H9 (cell line): ENCODE data around the gene TCF25. TPM values are rescaled to one million over a fixed set of nuclear protein-coding genes. Genes with fewer than 3 reads are reported as not detected.

Source experiments
- DNase-seq: peaks from one replicate; pipeline ENCODE4 v3.0.0-alpha.2; 2017
- H2AFZ ChIP-seq: one replicate; pipeline ENCODE4 v1.6.1; 2013; ENCODE audit warnings: mild to moderate bottlenecking, low read length, control low read depth, moderate library complexity
- H2AK5ac ChIP-seq: 2 replicates; pipeline ENCODE4 v1.6.1; 2013; ENCODE audit warnings: low read length, control low read depth, mixed read lengths; ENCODE audit not compliant: insufficient read length
- H2BK120ac ChIP-seq: one replicate; pipeline ENCODE4 v1.6.1; 2013; ENCODE audit warnings: low read depth, mild to moderate bottlenecking, low read length, control low read depth, inconsistent platforms; ENCODE audit not compliant: poor library complexity, severe bottlenecking
- H2BK12ac ChIP-seq: 2 replicates; pipeline ENCODE4 v1.6.1; 2013; ENCODE audit warnings: low read length, control low read depth, mixed read lengths, low read depth; ENCODE audit not compliant: insufficient read length
- H2BK15ac ChIP-seq: 2 replicates; pipeline ENCODE4 v1.6.1; 2013; ENCODE audit warnings: low read depth, low read length, control low read depth
- H2BK20ac ChIP-seq: one replicate; pipeline ENCODE4 v1.6.1; 2013; ENCODE audit warnings: low read depth, mild to moderate bottlenecking, low read length, control low read depth, inconsistent platforms; ENCODE audit not compliant: poor library complexity, severe bottlenecking
- H2BK5ac ChIP-seq: 2 replicates; pipeline ENCODE4 v1.6.1; 2013; ENCODE audit warnings: low read length, control low read depth, mixed read lengths; ENCODE audit not compliant: insufficient read length
- H3K14ac ChIP-seq: 2 replicates; pipeline ENCODE4 v1.6.1; 2013; ENCODE audit warnings: low read length, control low read depth; ENCODE audit not compliant: insufficient read depth
- H3K18ac ChIP-seq: 2 replicates; pipeline ENCODE4 v1.6.1; 2013; ENCODE audit warnings: low read depth, mild to moderate bottlenecking, mixed read lengths, low read length, control low read depth; ENCODE audit not compliant: insufficient read length
- H3K23ac ChIP-seq: 2 replicates; pipeline ENCODE4 v1.6.1; 2013; ENCODE audit warnings: low read length, control low read depth, mixed read lengths, low read depth; ENCODE audit not compliant: insufficient read length
- H3K23me2 ChIP-seq: 2 replicates; pipeline ENCODE4 v1.6.1; 2013; ENCODE audit warnings: low read depth, mild to moderate bottlenecking, mixed read lengths, low read length, control low read depth; ENCODE audit not compliant: insufficient read length, poor library complexity, severe bottlenecking
- H3K27ac ChIP-seq: 2 replicates; pipeline ENCODE4 v1.5.1; 2013; ENCODE audit warnings: low read length, control low read depth, mixed read lengths, low read depth; ENCODE audit not compliant: insufficient read length
- H3K27me3 ChIP-seq: 2 replicates; pipeline ENCODE4 v1.6.1; 2013; ENCODE audit warnings: low read length, control low read depth, inconsistent platforms; ENCODE audit not compliant: insufficient read depth
- H3K4ac ChIP-seq: 2 replicates; pipeline ENCODE4 v1.6.1; 2013; ENCODE audit warnings: low read depth, mild to moderate bottlenecking, control low read depth, inconsistent platforms, low read length, moderate library complexity
- H3K4me1 ChIP-seq: 2 replicates; pipeline ENCODE4 v1.6.1; 2013; ENCODE audit warnings: low read length, control low read depth, inconsistent platforms; ENCODE audit not compliant: insufficient read depth
- H3K4me2 ChIP-seq: 2 replicates; pipeline ENCODE4 v1.6.1; 2013; ENCODE audit warnings: low read length, control low read depth, mixed read lengths; ENCODE audit not compliant: insufficient read length, insufficient read depth
- H3K56ac ChIP-seq: 2 replicates; pipeline ENCODE4 v1.6.1; 2013; ENCODE audit warnings: low read depth, mild to moderate bottlenecking, mixed read lengths, low read length, control low read depth; ENCODE audit not compliant: insufficient read length
- H3K79me1 ChIP-seq: 2 replicates; pipeline ENCODE4 v1.6.1; 2013; ENCODE audit warnings: low read depth, mild to moderate bottlenecking, moderate library complexity, low read length, control low read depth, inconsistent platforms; ENCODE audit not compliant: insufficient read depth, poor library complexity, severe bottlenecking
- H3K79me2 ChIP-seq: 2 replicates; pipeline ENCODE4 v1.6.1; 2013; ENCODE audit warnings: low read length, control low read depth, inconsistent platforms; ENCODE audit not compliant: insufficient read depth
- H3K9ac ChIP-seq: 2 replicates; pipeline ENCODE4 v1.6.1; 2013; ENCODE audit warnings: low read length, control low read depth, mixed read lengths; ENCODE audit not compliant: insufficient read length; ENCODE audit errors: extremely low read depth
- H3K9me3 ChIP-seq: one replicate; pipeline ENCODE4 v1.6.1; 2013; ENCODE audit warnings: low read depth, low read length, inconsistent platforms; ENCODE audit not compliant: control insufficient read depth
- H3T11ph ChIP-seq: one replicate; pipeline ENCODE4 v1.6.1; 2013; ENCODE audit warnings: mild to moderate bottlenecking, low read length, control low read depth, inconsistent platforms
- H4K20me1 ChIP-seq: one replicate; pipeline ENCODE4 v1.6.1; 2013; ENCODE audit not compliant: control insufficient read depth, insufficient read length, insufficient read depth
- H4K5ac ChIP-seq: 2 replicates; pipeline ENCODE4 v1.6.1; 2013; ENCODE audit warnings: low read depth, mild to moderate bottlenecking, mixed read lengths, low read length, control low read depth; ENCODE audit not compliant: insufficient read length
- H4K8ac ChIP-seq: replicated peaks from 2 replicates; pipeline ENCODE4 v1.6.1; 2013; ENCODE audit warnings: low read length, control low read depth, mixed read lengths, low read depth; ENCODE audit not compliant: insufficient read length
- H4K91ac ChIP-seq: 2 replicates; pipeline ENCODE4 v1.6.1; 2013; ENCODE audit warnings: low read depth, mild to moderate bottlenecking, moderate library complexity, mixed read lengths, low read length, control low read depth; ENCODE audit not compliant: insufficient read length
- H3K27ac Mint-ChIP-seq, 3 experiments: 2 replicates in 2 of 3; 3 replicates in 1 of 3; pipeline ENCODE4 v1.8.0; 2020 to 2021; ENCODE audit warnings: mixed read lengths in 3 of 3, mild to moderate bottlenecking in 1 of 3, moderate library complexity in 1 of 3
- H3K27me3 Mint-ChIP-seq: 2 replicates; pipeline ENCODE4 v1.8.0; 2021; ENCODE audit warnings: low read depth, mild to moderate bottlenecking, moderate library complexity, mixed read lengths
- H3K36me3 Mint-ChIP-seq, 3 experiments: 2 replicates in 2 of 3; 3 replicates in 1 of 3; pipeline ENCODE4 v1.8.0; 2020 to 2021; ENCODE audit warnings: low read depth in 3 of 3, mixed read lengths in 3 of 3; ENCODE audit not compliant: insufficient read depth in 1 of 3
- H3K4me1 Mint-ChIP-seq, 2 experiments: 2 replicates each; pipeline ENCODE4 v1.8.0; 2020; ENCODE audit warnings: mixed read lengths in 2 of 2
- H3K4me3 Mint-ChIP-seq, 2 experiments: 2 replicates in 1 of 2; 3 replicates in 1 of 2; pipeline ENCODE4 v1.8.0; 2020 to 2021; ENCODE audit warnings: mild to moderate bottlenecking in 2 of 2, mixed read lengths in 2 of 2, moderate library complexity in 1 of 2
- H3K9me3 Mint-ChIP-seq, 2 experiments: 2 replicates in 1 of 2; 3 replicates in 1 of 2; pipeline ENCODE4 v1.8.0; 2020; ENCODE audit warnings: mild to moderate bottlenecking in 2 of 2, mixed read lengths in 2 of 2, moderate library complexity in 1 of 2
- WGBS: extraction: QIAGEN DNeasy Blood & Tissue Kit; methylation state at CpG from one replicate; pipeline ENCODE4 v1.1.7; 2013; ENCODE audit warnings: missing lambda C conversion rate, low lambda C conversion rate, mixed read lengths; ENCODE audit not compliant: insufficient read length; ENCODE audit errors: extremely low coverage; 5-methylcytosine and 5-hydroxymethylcytosine counted together
- total RNA-seq: library from RNA; stranded (reverse); gene quantifications from 2 replicates; pipeline ENCODE4 v1.2.1, GENCODE V29; 2021
- TF ChIP-seq, protein P1 (sequence below): fragments of 200-600 bp; sonication (generic); conservative IDR thresholded peaks from 3 replicates; pipeline ENCODE4 v1.8.0; 2021; ENCODE audit warnings: antibody characterized with exemption, mild to moderate bottlenecking

Gene TCF25
- total RNA-seq, 1 experiment from 2014 or later: 109 TPM

DNA sequence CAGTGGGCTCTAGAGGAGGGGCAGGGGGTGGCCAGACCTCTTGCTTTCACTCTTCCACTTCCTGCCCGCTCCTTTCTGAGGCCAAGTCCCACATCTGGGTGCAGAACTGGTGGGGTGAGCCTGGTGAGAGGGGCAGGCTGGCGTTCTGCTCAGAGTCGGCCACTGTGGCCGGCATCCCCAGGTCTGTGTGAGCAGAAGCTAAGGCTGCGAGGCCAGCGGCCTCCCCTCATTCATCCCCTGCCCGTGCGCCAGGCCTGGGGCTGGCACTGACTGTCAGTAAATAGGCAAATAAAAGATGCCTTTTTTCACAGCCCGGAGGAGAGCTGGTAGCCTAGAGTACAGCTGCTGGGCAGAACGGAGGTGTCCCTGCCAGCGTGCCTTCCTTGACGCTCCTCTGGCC lies 76.4 kb downstream of the TCF25 start:
- Mint-ChIP-seq H3K27ac (no peak overlapping the region), H3K9me3 (peaks cover 0 to 4% of the 10 kb centered on the region in 2 experiments; a peak in 3 of 5 replicates), H3K4me1 (peaks cover 4 to 11% of the 10 kb centered on the region in 2 experiments), H3K4me3 (peak overlapping the region; percentile 67 to 84), H3K36me3 (peaks cover 0 to 5% (median 3%) of the 10 kb centered on the region in 3 experiments; a peak in 3 of 7 replicates), H3K27me3 (peaks cover 43% of the 10 kb centered on the region)
- peaks cover 8% of the 10 kb centered on the region; the same call in 1 of the 2 replicates for H3K27me3 ChIP-seq
- H3K79me2 ChIP-seq: no peaks in the 10 kb centered on the region
- no peak for DNase-seq
- WGBS: no CpG with 5 or more reads among the region's 12 CpGs
- no peak overlapping the region for H2BK5ac ChIP-seq
- H3K23ac ChIP-seq: no peak overlapping the region
- peak overlapping the region; percentile 1 for H3K9ac ChIP-seq
- H3K4me2 ChIP-seq: peak overlapping the region; percentile 22
- no peak overlapping the region for H3K56ac ChIP-seq
- no peak overlapping the region for H2BK15ac ChIP-seq
- peak overlapping the region; percentile 24; the same call in 1 of the 2 replicates for H3K14ac ChIP-seq
- no peak overlapping the region for H4K91ac ChIP-seq
- H3K79me1 ChIP-seq: no peaks in the 10 kb centered on the region
- H3K27ac ChIP-seq: no peak overlapping the region
- no peaks in the 10 kb centered on the region for H3K4me1 ChIP-seq
- no peak overlapping the region for H3T11ph ChIP-seq
- H2AK5ac ChIP-seq: no peak overlapping the region
- H4K8ac ChIP-seq: no peak overlapping the region
- H3K18ac ChIP-seq: no peak overlapping the region
- no peaks in the 10 kb centered on the region for H3K9me3 ChIP-seq
- H4K20me1 ChIP-seq: no peaks in the 10 kb centered on the region
- TF ChIP-seq, protein P1, sequence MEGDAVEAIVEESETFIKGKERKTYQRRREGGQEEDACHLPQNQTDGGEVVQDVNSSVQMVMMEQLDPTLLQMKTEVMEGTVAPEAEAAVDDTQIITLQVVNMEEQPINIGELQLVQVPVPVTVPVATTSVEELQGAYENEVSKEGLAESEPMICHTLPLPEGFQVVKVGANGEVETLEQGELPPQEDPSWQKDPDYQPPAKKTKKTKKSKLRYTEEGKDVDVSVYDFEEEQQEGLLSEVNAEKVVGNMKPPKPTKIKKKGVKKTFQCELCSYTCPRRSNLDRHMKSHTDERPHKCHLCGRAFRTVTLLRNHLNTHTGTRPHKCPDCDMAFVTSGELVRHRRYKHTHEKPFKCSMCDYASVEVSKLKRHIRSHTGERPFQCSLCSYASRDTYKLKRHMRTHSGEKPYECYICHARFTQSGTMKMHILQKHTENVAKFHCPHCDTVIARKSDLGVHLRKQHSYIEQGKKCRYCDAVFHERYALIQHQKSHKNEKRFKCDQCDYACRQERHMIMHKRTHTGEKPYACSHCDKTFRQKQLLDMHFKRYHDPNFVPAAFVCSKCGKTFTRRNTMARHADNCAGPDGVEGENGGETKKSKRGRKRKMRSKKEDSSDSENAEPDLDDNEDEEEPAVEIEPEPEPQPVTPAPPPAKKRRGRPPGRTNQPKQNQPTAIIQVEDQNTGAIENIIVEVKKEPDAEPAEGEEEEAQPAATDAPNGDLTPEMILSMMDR: no peak
- H4K5ac ChIP-seq: no peak overlapping the region
- no peak overlapping the region for H2BK12ac ChIP-seq
- no peak overlapping the region for H2AFZ ChIP-seq
- no peaks in the 10 kb centered on the region for H3K23me2 ChIP-seq
- H3K4ac ChIP-seq: no peak overlapping the region
- H2BK120ac ChIP-seq: no peak overlapping the region
- H2BK20ac ChIP-seq: no peak overlapping the region
